Dedifferentiated amniotic fluid mesenchymal stem cell (primary cell): ENCODE data around the gene MMP21.
A peak's percentile ranks its signal among the peaks of the same experiment; 100 is the strongest.

Experiments
- DNase-seq: peaks from one replicate; pipeline ENCODE4 v3.0.0-alpha.2; 2016; ENCODE audit errors: extremely low spot score

Gene MMP21

GRCh38 chr10:125775491-125776106, at the start of gene MMP21:
Gene MMP21, minus strand, starts transcription at chr10:125775821. Its CDS starts 0 bp downstream, at chr10:125775821.
- DNase-seq: no peak

- DNase-seq: no peak
These were observed 49.1 kb upstream of the MMP21 start for GRCh38 chr10:125824736-125825135.

- DNase-seq: no peak
These were observed 48.1 kb upstream of the MMP21 start for GRCh38 chr10:125823663-125824251.

GRCh38 chr10:125822878-125823662, 47.4 kb upstream of the MMP21 start, which contains the start of the genes BCCIP and UROS:
Gene BCCIP, plus strand, starts transcription at chr10:125823546. Its CDS starts 12 bp downstream, at chr10:125823558.
Gene UROS, minus strand, starts transcription at chr10:125823258. Its CDS starts 6,759 bp downstream, at chr10:125816499.
- peak; percentile 84 for DNase-seq

GRCh38 chr10:125820701-125821100, 45.1 kb upstream of the MMP21 start:
- DNase-seq: no peak

GRCh38 chr10:125817337-125817946, 41.8 kb upstream of the MMP21 start:
- no peak for DNase-seq

- no peak for DNase-seq
These were observed 40.9 kb upstream of the MMP21 start for GRCh38 chr10:125816548-125816947.

GRCh38 chr10:125815764-125816163, 40.1 kb upstream of the MMP21 start:
- no peak for DNase-seq

- DNase-seq: peak; percentile 30
These were observed 36.6 kb upstream of the MMP21 start for GRCh38 chr10:125812128-125812750.

GRCh38 chr10:125811251-125811650, 35.6 kb upstream of the MMP21 start:
- DNase-seq: no peak

GRCh38 chr10:125808047-125808446, 32.4 kb upstream of the MMP21 start:
- DNase-seq: no peak

- DNase-seq: no peak
These were observed 27.1 kb upstream of the MMP21 start for GRCh38 chr10:125802739-125803138.

GRCh38 chr10:125802131-125802530, 26.5 kb upstream of the MMP21 start:
- no peak for DNase-seq

GRCh38 chr10:125801574-125801973, 26.0 kb upstream of the MMP21 start:
- no peak for DNase-seq

- DNase-seq: no peak
These were observed 24.0 kb upstream of the MMP21 start for GRCh38 chr10:125799451-125800182.

- no peak for DNase-seq
These were observed 22.5 kb upstream of the MMP21 start for GRCh38 chr10:125797994-125798662.

- no peak for DNase-seq
These were observed 21.8 kb upstream of the MMP21 start for GRCh38 chr10:125797424-125797823.

- DNase-seq: no peak
These were observed 20.1 kb upstream of the MMP21 start for GRCh38 chr10:125795637-125796190.

- no peak for DNase-seq
These were observed 19.5 kb upstream of the MMP21 start for GRCh38 chr10:125795128-125795527.
